K562 (cell line): ENCODE data around the gene TMEM156. TPM values are rescaled to one million over a fixed set of nuclear protein-coding genes. Genes with fewer than 3 reads are reported as not detected.

Experiments
- ATAC-seq: fragments of 200-7000 bp; cut with Tn5 transposase; 3 replicates; pipeline ENCODE4 v1.9.1; 2020; ENCODE audit warnings: moderate library complexity
- BruUV-seq: library from RNA; stranded (reverse); fragments of 400-500 nt; replicated peaks from 2 replicates; lab custom pipeline; 2021; lab: Mats Ljungman, UMichigan
- CTCF ChIA-PET: fragments of 300-600 bp; formaldehyde crosslinking; extraction: SDS; loops from one replicate; lab custom pipeline; 2021; ENCODE audit warnings: low intra/inter-chr PET ratio; lab: Yijun Ruan, JAX
- POLR2A ChIA-PET: fragments of 300-600, 350-650 bp; sonication (Branson Sonifier 250); formaldehyde crosslinking; extraction: SDS; loops from one replicate; lab custom pipeline; 2021; ENCODE audit warnings: antibody characterized with exemption, inconsistent platforms; lab: Yijun Ruan, JAX
- DNase-seq, 4 experiments: peaks; one replicate each; pipeline versions ENCODE4 v3.0.0 to v3.0.0-alpha.2; 2011 to 2018; ENCODE audit warnings: low spot score in 3 of 4, mixed read lengths in 3 of 4; ENCODE audit errors: extremely low read depth in 1 of 4
- FAIRE-seq: peaks from 2 replicates; lab custom pipeline; 2011; peaks lifted over from hg19 to GRCh38; lab: Jason Lieb, UNC
- H2AFZ ChIP-seq: 2 replicates; pipeline ENCODE4 v1.6.0; 2011; ENCODE audit warnings: low read depth, low read length, control low read depth, inconsistent platforms
- H3K27ac ChIP-seq: fragments of 200-600 bp; 3 replicates; pipeline ENCODE4 v1.8.0; 2011; ENCODE audit warnings: low read depth, mild to moderate bottlenecking, control low read depth, inconsistent platforms, low read length, moderate library complexity, mixed read lengths; ENCODE audit errors: extremely low read depth
- H3K27me3 ChIP-seq, 2 experiments: fragments of 300-600 bp in 1 of 2; 2 replicates in 1 of 2; 3 replicates in 1 of 2; pipeline versions ENCODE4 v1.6.0 to v1.8.0; 2011; ENCODE audit warnings: inconsistent platforms in 2 of 2, low read length in 2 of 2, mild to moderate bottlenecking in 1 of 2, mixed read lengths in 1 of 2, moderate library complexity in 1 of 2; ENCODE audit not compliant: control insufficient read depth in 2 of 2, insufficient read depth in 2 of 2
- H3K36me3 ChIP-seq: fragments of 300-600 bp; 3 replicates; pipeline ENCODE4 v1.8.0; 2011; ENCODE audit warnings: mild to moderate bottlenecking, low read length, inconsistent platforms; ENCODE audit not compliant: control insufficient read depth, insufficient read depth
- H3K4me1 ChIP-seq, 2 experiments: fragments of 200-600 bp in 1 of 2; replicated peaks in 1 of 2; 2 replicates in 1 of 2; 3 replicates in 1 of 2; pipeline versions ENCODE4 v1.5.1 to v1.8.0; 2011; ENCODE audit warnings: inconsistent platforms in 2 of 2, low read length in 2 of 2, mild to moderate bottlenecking in 1 of 2, mixed read lengths in 1 of 2, moderate library complexity in 1 of 2; ENCODE audit not compliant: control insufficient read depth in 2 of 2, insufficient read depth in 2 of 2
- H3K4me2 ChIP-seq: 2 replicates; pipeline ENCODE4 v1.6.1; 2011; ENCODE audit warnings: low read length, control low read depth, inconsistent platforms, mixed read lengths; ENCODE audit not compliant: insufficient read depth
- H3K4me3 ChIP-seq: fragments of 200-600 bp; sonication (generic), shearing (Covaris generic); 2 replicates; pipeline ENCODE4 v1.5.1; 2016; ENCODE audit warnings: control low read depth, inconsistent platforms
- H3K79me2 ChIP-seq: fragments of 200-600 bp; 3 replicates; pipeline ENCODE4 v1.8.0; 2011; ENCODE audit warnings: low read length, inconsistent platforms; ENCODE audit not compliant: control insufficient read depth, insufficient read depth
- H3K9ac ChIP-seq, 2 experiments: 2 replicates each; pipeline versions ENCODE4 v1.6.0 to v1.6.1; 2011; ENCODE audit warnings: low read depth in 2 of 2, low read length in 2 of 2, control low read depth in 1 of 2, inconsistent platforms in 1 of 2, mild to moderate bottlenecking in 1 of 2, mixed read lengths in 1 of 2; ENCODE audit not compliant: insufficient read depth in 1 of 2
- H3K9me1 ChIP-seq: one replicate; pipeline ENCODE4 v1.6.0; 2011; ENCODE audit warnings: inconsistent platforms, mild to moderate bottlenecking, low read length, moderate library complexity; ENCODE audit not compliant: control insufficient read depth, insufficient read depth
- H3K9me3 ChIP-seq: replicated peaks from 2 replicates; pipeline ENCODE4 v1.5.1; 2011; ENCODE audit warnings: low read depth, low read length, inconsistent platforms; ENCODE audit not compliant: control insufficient read depth, insufficient read depth
- H4K20me1 ChIP-seq: replicated peaks from 2 replicates; pipeline ENCODE4 v1.6.1; 2011; ENCODE audit warnings: low read length, inconsistent platforms, mixed read lengths; ENCODE audit not compliant: control insufficient read depth, insufficient read depth
- C11orf30 ChIP-seq: fragments of 450-650 bp; IDR thresholded peaks from 2 replicates; pipeline ENCODE4 v1.6.1; 2016; ENCODE audit warnings: low read depth, mild to moderate bottlenecking
- CEBPG ChIP-seq, 3 experiments: fragments of 200-800 bp in 1 of 3; sonication (Bioruptor generic) in 1 of 3; sonication (generic) in 1 of 3; formaldehyde crosslinking in 1 of 3; IDR thresholded peaks in 2 of 3; conservative IDR thresholded peaks in 1 of 3; 2 replicates each; pipeline versions ENCODE4 v1.6.1 to v1.8.0; 2016 to 2022; ENCODE audit warnings: missing compliant biosample characterization in 2 of 3, missing genetic modification characterization in 2 of 3, mild to moderate bottlenecking in 1 of 3, missing genetic modification reagents in 1 of 3
- ELF2 ChIP-seq: fragments of 250-450 bp; sonication (Bioruptor Pico); IDR thresholded peaks from 2 replicates; pipeline ENCODE4 v1.5.0; 2021; ENCODE audit warnings: mild to moderate bottlenecking
- FOSL1 ChIP-seq: fragments of 200-800 bp; sonication (Bioruptor generic); conservative IDR thresholded peaks from 2 replicates; pipeline ENCODE4 v1.6.1; 2016; ENCODE audit warnings: missing genetic modification characterization, missing compliant biosample characterization
- HDGF ChIP-seq: fragments of 450-650 bp; IDR thresholded peaks from 2 replicates; pipeline ENCODE4 v1.6.1; 2016
- HNRNPK ChIP-seq: fragments of 200-400 bp; formaldehyde crosslinking; IDR thresholded peaks from one replicate; pipeline ENCODE4 v1.6.1; 2018; ENCODE audit warnings: mild to moderate bottlenecking, low read depth, low read length; ENCODE audit not compliant: poor library complexity, severe bottlenecking
- JUND ChIP-seq, 2 experiments: IDR thresholded peaks; 2 replicates in 1 of 2; 3 replicates in 1 of 2; pipeline ENCODE4 v1.6.1; 2011; ENCODE audit warnings: borderline replicate concordance in 2 of 2, low read depth in 2 of 2, low read length in 2 of 2, improper control_type of control experiment in 1 of 2, missing biosample characterization in 1 of 2, missing genetic modification characterization in 1 of 2, missing genetic modification reagents in 1 of 2
- MAFK ChIP-seq: IDR thresholded peaks from 2 replicates; pipeline ENCODE4 v1.6.1; 2011; ENCODE audit warnings: low read length, improper control_type of control experiment
- MTA2 ChIP-seq: fragments of 450-650 bp; IDR thresholded peaks from 2 replicates; pipeline ENCODE4 v1.6.1; 2016; ENCODE audit warnings: low read depth
- NFE2 ChIP-seq: IDR thresholded peaks from 2 replicates; pipeline ENCODE4 v1.6.1; 2014; ENCODE audit warnings: antibody characterized with exemption, low read depth
- RCOR1 ChIP-seq, 2 experiments: IDR thresholded peaks; 2 replicates each; pipeline ENCODE4 v1.6.1; 2012; ENCODE audit warnings: low read depth in 2 of 2, low read length in 2 of 2, borderline replicate concordance in 1 of 2, improper control_type of control experiment in 1 of 2
- TBP ChIP-seq: optimal IDR thresholded peaks from 2 replicates; pipeline ENCODE3; 2011; ENCODE audit warnings: low read depth, low read length, improper control_type of control experiment
- TFAP4 ChIP-seq: sonication (generic); formaldehyde crosslinking; IDR thresholded peaks from 2 replicates; pipeline ENCODE4 v1.8.0; 2022; ENCODE audit warnings: missing genetic modification reagents, mild to moderate bottlenecking, moderate library complexity, borderline replicate concordance
- TRIM28 ChIP-seq: fragments of 450-650 bp; IDR thresholded peaks from 2 replicates; pipeline ENCODE4 v1.6.1; 2017
- ZEB2 ChIP-seq: fragments of 450-650 bp; IDR thresholded peaks from 2 replicates; pipeline ENCODE4 v1.6.1; 2016
- ZNF311 ChIP-seq: fragments of 250-450 bp; sonication (Bioruptor Pico); IDR thresholded peaks from 2 replicates; pipeline ENCODE4 v1.4.0; 2020; ENCODE audit warnings: mild to moderate bottlenecking, moderate library complexity
- ZNF316 ChIP-seq: fragments of 450-650 bp; IDR thresholded peaks from 2 replicates; pipeline ENCODE4 v1.6.1; 2016
- ZNF398 ChIP-seq: fragments of 250-450 bp; sonication (Bioruptor Pico); IDR thresholded peaks from 2 replicates; pipeline ENCODE4 v1.8.0; 2021; ENCODE audit warnings: moderate library complexity, mild to moderate bottlenecking, inconsistent platforms
- ZNF584 ChIP-seq: fragments of 200-800 bp; sonication (Bioruptor generic); IDR thresholded peaks from 2 replicates; pipeline ENCODE4 v1.6.1; 2016; ENCODE audit warnings: low read depth, mild to moderate bottlenecking, missing genetic modification characterization, missing compliant biosample characterization
- WGBS: fragments of 100-300 bp; shearing (Covaris generic); methylation state at CpG from one replicate; pipeline ENCODE4 v1.1.6; 2016; ENCODE audit warnings: low coverage, mixed read lengths; ENCODE audit not compliant: insufficient coverage; ENCODE audit errors: missing lambda C conversion rate; 5-methylcytosine and 5-hydroxymethylcytosine counted together
- in situ Hi-C: fragments of 300-500 bp; cut with MboI; formaldehyde crosslinking; loops from 4 replicates; pipeline ENCODE4 v1.15.0; 2018; ENCODE audit warnings: inconsistent platforms, mixed read lengths
- intact Hi-C: fragments of 100-400 bp; cut with micrococcal nuclease; formaldehyde crosslinking; loops from 2 replicates; pipeline ENCODE4 v1.14.2; 2022
- polyA plus RNA-seq, 8 experiments: library from polyadenylated mRNA; depleted of rRNA in 4 of 8; stranded (reverse) in 5 of 8; unstranded in 3 of 8; fragments of >200 nt; fragmentation: Nextera tagmentation in 2 of 8; fragmentation: Illumina TruSeq in 1 of 8; extraction: Ambion mirVana in 2 of 8; extraction: Trizol in 1 of 8; gene quantifications; 2 replicates each; pipeline versions ENCODE4 v1.2.1 to v1.2.3, GENCODE V29; 2011 to 2014; ENCODE audit warnings: inconsistent platforms in 1 of 8, missing spikeins in 1 of 8
- total RNA-seq, 7 experiments: library from RNA; depleted of rRNA in 6 of 7; stranded (reverse); fragments of >200 nt in 6 of 7; fragmentation: Illumina TruSeq in 2 of 7; extraction: Trizol in 2 of 7; gene quantifications; 2 replicates each; pipeline versions ENCODE4 v1.2.1 to v1.2.3, GENCODE V29; 2011 to 2021; ENCODE audit warnings: low replicate concordance in 1 of 7

Gene TMEM156
- total and polyA plus RNA-seq, 9 of the 15 experiments (the other 6 are each of a cell fraction or from before 2014, with no cell fraction given), result 3.5 to 9.6 (median 6.4) TPM

- H2AFZ ChIP-seq, result peak overlapping the region; percentile 89
- H3K4me2 ChIP-seq, result peak overlapping the region; percentile 60
- FAIRE-seq (peak; percentile 51), DNase-seq (peak in 2 of 4 experiments; percentile 43 to 58), ATAC-seq (peak; percentile 64)
- BruUV-seq, result no TSS peak
- H3K79me2 ChIP-seq, result peaks cover 6% of the 10 kb centered on the region; the same call in 2 of the 3 replicates
- intact Hi-C loops (loop anchor here (2.0 kb wide), 1 partner anchor 19 kb away; no protein-coding TSS in a partner anchor), in situ Hi-C loops (no loop called here)
- peak overlapping the region; percentile 82 for H3K27ac ChIP-seq
- peak overlapping the region in 1 of 2 experiments; percentile 55; a peak in 2 of 4 replicates for H3K9ac ChIP-seq
- H3K9me3 ChIP-seq, result no peaks in the 10 kb centered on the region
- POLR2A ChIA-PET, result interaction anchor here (0.7 to 1.8 kb wide), 2 partner anchors 26 to 935 kb away, joined by 3 to 7 read pairs; no protein-coding TSS in a partner anchor
- 4% methylated on average over 4 of the region's 4 CpGs for whole genome bisulfite sequencing
- no peaks in the 10 kb centered on the region for H4K20me1 ChIP-seq
- no peaks in the 10 kb centered on the region for H3K36me3 ChIP-seq
- CTCF ChIA-PET, result no interaction called here
- H3K27me3 ChIP-seq, result no peaks in the 10 kb centered on the region
- peaks cover 7 to 15% of the 10 kb centered on the region in 2 experiments; a peak in 2 of 5 replicates for H3K4me1 ChIP-seq
- no peak overlapping the region; the same call in 1 of the 2 replicates for H3K4me3 ChIP-seq
- H3K9me1 ChIP-seq, result no peaks in the 10 kb centered on the region
- TF ChIP-seq JUND (IDR thresholded peaks at IDR 0.05; ENCODE audit: borderline replicate concordance, low read depth, low read length), result peak; percentile 22; the same call in 1 of the 2 replicates
- no peak for TF ChIP-seq JUND (tag; IDR thresholded peaks at IDR 0.05; ENCODE audit: borderline replicate concordance, low read depth, low read length)
- TF ChIP-seq CEBPG (CRISPR knock-in tag; IDR thresholded peaks at IDR 0.05), result no peak
- peak; percentile 23 to 57; a peak in 3 of 4 replicates for TF ChIP-seq CEBPG (tag; conservative IDR thresholded peaks at IDR 0.05 in 1 of 2, IDR thresholded peaks at IDR 0.05 in 1 of 2)
- no peak for TF ChIP-seq MTA2
- TF ChIP-seq TBP, result no peak
- TF ChIP-seq MAFK, result peak; percentile 85
- TF ChIP-seq C11orf30, result peak; percentile 95
- TF ChIP-seq ZNF584, result 0 out of 2 replicates have a peak, but pooled peaks have one; percentile 44
- TF ChIP-seq TRIM28, result 0 out of 2 replicates have a peak, but pooled peaks have one; percentile 40
- TF ChIP-seq ZNF316, result peak; percentile 97
- TF ChIP-seq ELF2 (CRISPR knock-in tag), result no peak
- no peak for TF ChIP-seq HDGF
- no peak for TF ChIP-seq HNRNPK
- TF ChIP-seq RCOR1 (IDR thresholded peaks at IDR 0.05; ENCODE audit: borderline replicate concordance in 1 of 2, low read depth in 2 of 2, low read length in 2 of 2), result 0 out of 4 replicates have a peak, but pooled peaks of 1 of the 2 experiments have one; percentile 3
- TF ChIP-seq ZEB2, result no peak
- TF ChIP-seq TFAP4 (CRISPR knock-in tag), result no peak
- TF ChIP-seq FOSL1 (tag), result 0 out of 2 replicates have a peak, but pooled peaks have one; percentile 28
- TF ChIP-seq ZNF398, result no peak
- TF ChIP-seq NFE2, result peak; percentile 98
- TF ChIP-seq ZNF311 (CRISPR knock-in tag), result no peak
Measured at GRCh38 chr4:39025552-39026085, 6.6 kb downstream of the TMEM156 start.
